HEK293T (cell line): ENCODE measurements around the gene BNC1.

Source experiments
- BHLHE40 ChIP-seq: fragments of 450-650 bp; IDR thresholded peaks from 2 replicates; pipeline ENCODE4 v1.6.1; 2016; ENCODE audit warnings: mild to moderate bottlenecking, moderate library complexity, borderline replicate concordance
- ELF4 ChIP-seq: fragments of 450-650 bp; IDR thresholded peaks from 2 replicates; pipeline ENCODE4 v1.6.1; 2017; ENCODE audit warnings: antibody characterized with exemption
- FOXM1 ChIP-seq: fragments of 450-650 bp; IDR thresholded peaks from 2 replicates; pipeline ENCODE4 v1.6.1; 2017; ENCODE audit warnings: mild to moderate bottlenecking, borderline replicate concordance
- L3MBTL2 ChIP-seq: fragments of 450-650 bp; conservative IDR thresholded peaks from 2 replicates; pipeline ENCODE4 v1.6.1; 2016; ENCODE audit warnings: mild to moderate bottlenecking

DNA sequence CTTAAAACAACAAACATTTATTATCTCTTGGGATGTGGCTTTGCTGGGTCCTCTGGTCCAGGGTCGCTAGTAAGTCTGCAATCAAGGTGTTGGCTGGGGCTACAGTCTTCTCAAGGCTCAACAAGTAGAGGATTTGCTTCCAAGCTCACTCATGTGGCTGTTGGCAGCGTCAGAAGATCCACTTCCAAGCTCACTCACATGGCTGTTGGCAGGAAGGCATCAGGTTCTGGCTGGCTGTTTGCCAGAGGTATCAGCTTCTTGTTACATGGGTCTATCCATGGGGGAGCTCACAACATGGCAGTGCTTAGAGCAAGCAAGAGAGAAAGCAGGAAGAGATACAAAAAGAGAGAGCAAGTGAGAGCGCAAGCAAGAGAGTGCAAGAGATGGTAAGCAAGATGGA lies 15.0 kb upstream of the BNC1 start:
- TF ChIP-seq FOXM1 (no peak), BHLHE40 (no peak), ELF4 (no peak), L3MBTL2 (no peak)
